HG03159 (cell line): ENCODE results near the gene PIM1.
"Not testable (repeated sequence)": the region's sequence is repeated elsewhere in the genome, so short reads cannot be mapped to it uniquely, and the experiment has no call there.

Experiments used
- ATAC-seq: cut with Tn5 transposase; IDR thresholded peaks from one replicate; pipeline ENCODE4 v1.9.1; 2021; ENCODE audit warnings: mild to moderate bottlenecking, moderate library complexity; ENCODE audit not compliant: unreplicated experiment

PIM1 gene

DNA sequence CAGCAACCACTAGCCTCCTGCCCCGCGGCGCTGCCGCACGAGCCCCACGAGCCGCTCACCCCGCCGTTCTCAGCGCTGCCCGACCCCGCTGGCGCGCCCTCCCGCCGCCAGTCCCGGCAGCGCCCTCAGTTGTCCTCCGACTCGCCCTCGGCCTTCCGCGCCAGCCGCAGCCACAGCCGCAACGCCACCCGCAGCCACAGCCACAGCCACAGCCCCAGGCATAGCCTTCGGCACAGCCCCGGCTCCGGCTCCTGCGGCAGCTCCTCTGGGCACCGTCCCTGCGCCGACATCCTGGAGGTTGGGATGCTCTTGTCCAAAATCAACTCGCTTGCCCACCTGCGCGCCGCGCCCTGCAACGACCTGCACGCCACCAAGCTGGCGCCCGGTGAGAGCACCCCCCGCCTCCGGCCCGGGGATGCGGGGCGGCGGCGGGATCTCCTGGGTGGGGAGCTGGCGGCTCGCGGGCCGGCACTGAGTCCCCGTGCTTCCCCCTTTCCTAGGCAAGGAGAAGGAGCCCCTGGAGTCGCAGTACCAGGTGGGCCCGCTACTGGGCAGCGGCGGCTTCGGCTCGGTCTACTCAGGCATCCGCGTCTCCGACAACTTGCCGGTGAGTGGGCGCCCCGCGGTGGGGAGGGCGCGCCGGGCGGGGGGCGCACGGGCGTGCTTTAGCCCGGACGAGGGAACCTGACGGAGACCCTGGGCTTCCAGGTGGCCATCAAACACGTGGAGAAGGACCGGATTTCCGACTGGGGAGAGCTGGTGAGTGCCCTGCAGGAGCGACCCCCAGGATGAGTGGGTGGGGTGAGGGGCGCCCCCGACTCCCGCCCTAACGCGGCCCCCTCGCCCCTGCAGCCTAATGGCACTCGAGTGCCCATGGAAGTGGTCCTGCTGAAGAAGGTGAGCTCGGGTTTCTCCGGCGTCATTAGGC lies 585 bp downstream of the PIM1 start:
- ATAC-seq, result peak; percentile 33

DNA sequence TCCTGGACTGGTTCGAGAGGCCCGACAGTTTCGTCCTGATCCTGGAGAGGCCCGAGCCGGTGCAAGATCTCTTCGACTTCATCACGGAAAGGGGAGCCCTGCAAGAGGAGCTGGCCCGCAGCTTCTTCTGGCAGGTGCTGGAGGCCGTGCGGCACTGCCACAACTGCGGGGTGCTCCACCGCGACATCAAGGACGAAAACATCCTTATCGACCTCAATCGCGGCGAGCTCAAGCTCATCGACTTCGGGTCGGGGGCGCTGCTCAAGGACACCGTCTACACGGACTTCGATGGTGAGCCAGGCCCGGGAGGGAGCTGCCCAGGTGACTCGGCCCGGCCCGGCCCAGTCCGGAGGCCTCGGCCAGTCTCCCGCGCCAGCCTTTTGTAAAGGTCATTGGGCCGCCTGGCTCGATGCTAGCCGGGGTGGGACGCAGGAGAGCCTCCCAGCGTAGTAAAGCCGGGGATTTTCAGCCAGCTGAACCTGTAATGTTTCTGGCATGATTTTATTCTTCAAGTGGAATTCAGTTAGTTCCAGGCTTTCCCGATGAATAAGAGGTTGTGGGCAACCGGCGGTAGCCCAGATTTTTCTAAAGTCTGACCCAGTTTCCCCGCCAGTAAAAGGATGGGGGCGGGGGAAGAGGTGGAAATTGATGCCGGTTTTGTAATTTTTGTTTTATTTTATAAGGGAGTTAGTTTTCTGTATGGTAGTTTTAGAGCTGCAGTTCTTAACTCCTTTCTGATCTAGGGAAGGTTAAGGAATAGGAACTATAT lies 1.4 kb downstream of the PIM1 start:
- ATAC-seq, result no peak

DNA sequence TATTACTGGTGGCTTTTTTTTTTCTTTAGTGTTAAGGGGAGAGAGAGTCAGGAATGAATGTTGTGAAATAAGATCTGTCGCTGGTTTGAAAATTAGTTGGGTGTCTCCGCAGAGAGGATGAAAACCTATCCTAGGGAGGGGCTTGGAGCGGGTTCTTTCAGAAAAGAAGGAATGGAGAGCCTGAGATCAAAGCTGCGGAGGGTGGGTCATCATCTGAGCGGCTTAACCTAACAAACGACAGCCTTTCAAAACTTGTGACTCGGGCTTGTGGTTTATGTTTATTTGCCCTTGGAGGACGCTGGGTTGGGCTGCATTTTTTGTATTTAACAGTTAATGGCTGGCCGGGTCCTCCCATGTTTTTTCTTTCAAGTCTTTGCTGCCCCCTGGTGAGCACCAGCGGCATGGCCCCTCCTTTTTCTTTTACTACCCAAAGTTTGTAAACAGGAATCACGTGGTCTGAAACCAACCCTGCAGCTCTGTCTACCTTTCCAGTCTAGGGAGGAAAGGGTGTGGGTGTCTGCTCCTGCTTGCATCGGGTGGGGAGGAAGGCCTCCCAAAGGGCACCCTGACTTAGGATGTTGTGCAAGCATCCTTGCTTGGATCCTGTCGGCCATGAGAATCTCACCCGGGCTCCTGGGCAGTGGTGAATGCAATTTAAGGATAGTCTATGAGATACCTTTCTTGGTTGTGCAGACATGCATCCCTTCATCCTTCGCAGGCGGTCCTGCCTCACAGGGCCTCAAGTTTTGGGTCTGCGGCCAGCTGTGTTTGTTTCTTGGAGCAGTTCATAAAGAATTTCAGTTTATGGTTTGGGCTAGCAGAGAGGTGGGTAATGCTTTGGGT lies 2.2 kb downstream of the PIM1 start:
- ATAC-seq, result no peak

DNA sequence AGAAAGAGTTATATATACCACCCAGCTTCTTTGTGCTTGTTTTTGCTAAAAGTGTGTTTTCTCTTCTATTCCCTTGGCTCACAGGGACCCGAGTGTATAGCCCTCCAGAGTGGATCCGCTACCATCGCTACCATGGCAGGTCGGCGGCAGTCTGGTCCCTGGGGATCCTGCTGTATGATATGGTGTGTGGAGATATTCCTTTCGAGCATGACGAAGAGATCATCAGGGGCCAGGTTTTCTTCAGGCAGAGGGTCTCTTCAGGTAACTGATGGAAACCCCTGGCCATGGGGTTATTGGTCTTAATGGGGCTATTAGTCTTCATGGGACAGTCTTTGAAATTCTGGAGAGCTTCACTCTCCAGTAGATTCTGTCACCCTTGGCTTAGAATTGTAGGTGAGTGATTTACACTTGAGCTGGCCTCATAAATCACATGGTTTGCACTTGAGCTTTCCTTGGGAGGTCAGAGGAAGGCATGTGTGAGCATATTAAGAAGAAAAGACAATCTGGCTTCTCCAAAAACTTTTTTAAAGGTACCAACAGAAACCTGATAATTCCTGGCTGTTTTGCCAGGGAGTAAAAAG lies 3.0 kb downstream of the PIM1 start:
- no peak for ATAC-seq

DNA sequence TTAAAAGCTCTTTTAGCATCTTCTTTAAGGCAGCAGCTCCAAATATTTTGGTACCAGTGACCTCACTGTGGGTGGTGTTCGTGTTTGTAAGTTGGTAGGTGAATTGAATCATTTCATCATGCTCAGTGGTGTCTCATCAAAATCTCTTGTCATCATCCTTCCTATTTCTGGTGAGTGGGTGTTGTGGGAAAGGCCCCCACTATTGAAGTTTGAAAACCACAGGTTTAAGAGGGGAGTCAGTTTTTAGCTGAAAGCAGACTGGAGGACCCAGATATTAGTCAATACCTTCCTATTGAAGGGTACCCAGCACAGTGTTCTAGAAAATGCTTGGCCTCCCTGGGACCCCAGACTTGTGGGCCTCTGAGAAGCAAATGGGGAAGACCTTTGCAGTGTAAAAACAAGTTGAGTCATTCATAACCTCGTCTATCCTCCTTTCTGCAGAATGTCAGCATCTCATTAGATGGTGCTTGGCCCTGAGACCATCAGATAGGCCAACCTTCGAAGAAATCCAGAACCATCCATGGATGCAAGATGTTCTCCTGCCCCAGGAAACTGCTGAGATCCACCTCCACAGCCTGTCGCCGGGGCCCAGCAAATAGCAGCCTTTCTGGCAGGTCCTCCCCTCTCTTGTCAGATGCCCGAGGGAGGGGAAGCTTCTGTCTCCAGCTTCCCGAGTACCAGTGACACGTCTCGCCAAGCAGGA lies 3.7 kb downstream of the PIM1 start:
- ATAC-seq, result no peak

DNA sequence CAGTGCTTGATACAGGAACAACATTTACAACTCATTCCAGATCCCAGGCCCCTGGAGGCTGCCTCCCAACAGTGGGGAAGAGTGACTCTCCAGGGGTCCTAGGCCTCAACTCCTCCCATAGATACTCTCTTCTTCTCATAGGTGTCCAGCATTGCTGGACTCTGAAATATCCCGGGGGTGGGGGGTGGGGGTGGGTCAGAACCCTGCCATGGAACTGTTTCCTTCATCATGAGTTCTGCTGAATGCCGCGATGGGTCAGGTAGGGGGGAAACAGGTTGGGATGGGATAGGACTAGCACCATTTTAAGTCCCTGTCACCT lies 4.2 kb downstream of the PIM1 start:
- no peak for ATAC-seq

DNA sequence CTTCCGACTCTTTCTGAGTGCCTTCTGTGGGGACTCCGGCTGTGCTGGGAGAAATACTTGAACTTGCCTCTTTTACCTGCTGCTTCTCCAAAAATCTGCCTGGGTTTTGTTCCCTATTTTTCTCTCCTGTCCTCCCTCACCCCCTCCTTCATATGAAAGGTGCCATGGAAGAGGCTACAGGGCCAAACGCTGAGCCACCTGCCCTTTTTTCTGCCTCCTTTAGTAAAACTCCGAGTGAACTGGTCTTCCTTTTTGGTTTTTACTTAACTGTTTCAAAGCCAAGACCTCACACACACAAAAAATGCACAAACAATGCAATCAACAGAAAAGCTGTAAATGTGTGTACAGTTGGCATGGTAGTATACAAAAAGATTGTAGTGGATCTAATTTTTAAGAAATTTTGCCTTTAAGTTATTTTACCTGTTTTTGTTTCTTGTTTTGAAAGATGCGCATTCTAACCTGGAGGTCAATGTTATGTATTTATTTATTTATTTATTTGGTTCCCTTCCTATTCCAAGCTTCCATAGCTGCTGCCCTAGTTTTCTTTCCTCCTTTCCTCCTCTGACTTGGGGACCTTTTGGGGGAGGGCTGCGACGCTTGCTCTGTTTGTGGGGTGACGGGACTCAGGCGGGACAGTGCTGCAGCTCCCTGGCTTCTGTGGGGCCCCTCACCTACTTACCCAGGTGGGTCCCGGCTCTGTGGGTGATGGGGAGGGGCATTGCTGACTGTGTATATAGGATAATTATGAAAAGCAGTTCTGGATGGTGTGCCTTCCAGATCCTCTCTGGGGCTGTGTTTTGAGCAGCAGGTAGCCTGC lies 4.8 kb downstream of the PIM1 start:
- no peak for ATAC-seq

DNA sequence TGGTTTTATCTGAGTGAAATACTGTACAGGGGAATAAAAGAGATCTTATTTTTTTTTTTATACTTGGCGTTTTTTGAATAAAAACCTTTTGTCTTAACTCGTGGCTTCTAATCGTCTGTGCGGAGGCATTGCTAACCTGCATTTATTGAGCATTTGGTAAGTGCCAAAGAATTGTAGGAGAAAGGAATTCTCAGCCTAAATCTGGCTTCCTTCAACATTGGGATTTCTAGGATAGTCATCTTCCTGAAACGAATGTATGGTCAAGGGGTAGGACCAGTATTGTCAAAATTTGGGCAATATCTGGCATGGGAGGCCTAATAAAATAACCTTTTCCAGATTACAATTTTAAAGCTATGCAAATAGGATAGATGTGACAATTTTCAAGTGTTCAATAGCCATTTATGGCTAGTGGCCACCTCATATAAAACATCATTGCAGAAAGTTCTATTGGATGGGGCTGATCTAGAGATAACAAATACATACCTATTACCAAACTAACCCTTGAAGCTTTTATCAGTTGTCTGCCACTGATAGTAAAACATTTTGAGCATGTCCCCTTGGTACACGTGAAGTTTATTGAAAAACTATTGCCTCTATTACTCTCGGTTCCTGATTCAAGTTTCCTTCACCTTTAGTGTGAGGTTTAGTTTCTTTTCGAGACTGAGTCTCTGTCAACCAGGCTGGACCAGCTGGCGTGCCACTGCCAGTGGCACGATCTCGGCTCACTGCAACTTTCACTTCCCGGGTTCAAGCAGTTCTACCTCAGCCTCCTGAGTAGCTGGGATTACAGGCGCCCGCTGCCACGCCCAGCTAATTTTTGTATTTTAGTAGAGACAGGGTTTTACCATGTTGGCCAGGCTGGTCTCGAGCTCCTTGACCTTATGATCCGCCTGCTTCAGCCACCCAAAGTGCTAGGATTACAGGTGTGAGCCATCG lies 5.6 kb downstream of the PIM1 start:
- ATAC-seq, result no peak

DNA sequence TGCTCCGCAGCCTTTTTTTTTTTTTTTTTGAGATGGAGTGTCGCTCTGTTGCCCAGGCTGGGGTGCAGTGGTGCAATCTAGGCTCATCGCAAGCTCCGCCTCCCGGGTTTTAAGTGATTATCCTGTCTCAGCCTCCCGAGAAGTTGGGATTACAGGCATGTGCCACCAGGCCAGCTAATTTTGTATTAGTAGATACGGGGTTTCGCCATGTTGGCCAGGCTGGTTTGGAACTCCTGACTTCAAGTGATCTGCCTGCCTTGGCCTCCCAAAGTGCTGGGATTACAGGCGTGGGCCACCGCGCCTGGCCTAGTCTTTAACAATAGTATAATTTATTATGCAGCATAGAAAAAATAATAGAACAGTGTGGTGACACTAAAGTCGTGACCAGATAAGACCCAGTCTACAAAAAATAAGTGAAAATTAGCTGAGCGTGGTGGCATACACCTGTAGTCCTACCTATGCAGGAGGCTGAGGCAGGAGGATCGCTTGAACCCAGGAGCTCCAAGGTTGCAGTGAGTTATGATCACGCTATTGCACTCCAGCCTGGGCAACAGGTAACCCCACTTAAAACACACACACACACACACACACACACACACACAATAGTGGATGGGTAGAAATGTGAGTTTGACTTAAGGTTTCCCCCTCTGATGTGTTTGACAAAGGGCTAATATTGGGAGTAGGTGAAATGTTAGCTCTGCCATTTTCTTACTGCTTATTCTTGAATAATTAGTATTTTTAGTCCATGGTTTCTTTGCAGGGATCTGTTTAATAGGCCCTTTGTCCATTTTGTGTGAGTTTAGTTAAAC lies 6.5 kb downstream of the PIM1 start:
- ATAC-seq, result no peak

DNA sequence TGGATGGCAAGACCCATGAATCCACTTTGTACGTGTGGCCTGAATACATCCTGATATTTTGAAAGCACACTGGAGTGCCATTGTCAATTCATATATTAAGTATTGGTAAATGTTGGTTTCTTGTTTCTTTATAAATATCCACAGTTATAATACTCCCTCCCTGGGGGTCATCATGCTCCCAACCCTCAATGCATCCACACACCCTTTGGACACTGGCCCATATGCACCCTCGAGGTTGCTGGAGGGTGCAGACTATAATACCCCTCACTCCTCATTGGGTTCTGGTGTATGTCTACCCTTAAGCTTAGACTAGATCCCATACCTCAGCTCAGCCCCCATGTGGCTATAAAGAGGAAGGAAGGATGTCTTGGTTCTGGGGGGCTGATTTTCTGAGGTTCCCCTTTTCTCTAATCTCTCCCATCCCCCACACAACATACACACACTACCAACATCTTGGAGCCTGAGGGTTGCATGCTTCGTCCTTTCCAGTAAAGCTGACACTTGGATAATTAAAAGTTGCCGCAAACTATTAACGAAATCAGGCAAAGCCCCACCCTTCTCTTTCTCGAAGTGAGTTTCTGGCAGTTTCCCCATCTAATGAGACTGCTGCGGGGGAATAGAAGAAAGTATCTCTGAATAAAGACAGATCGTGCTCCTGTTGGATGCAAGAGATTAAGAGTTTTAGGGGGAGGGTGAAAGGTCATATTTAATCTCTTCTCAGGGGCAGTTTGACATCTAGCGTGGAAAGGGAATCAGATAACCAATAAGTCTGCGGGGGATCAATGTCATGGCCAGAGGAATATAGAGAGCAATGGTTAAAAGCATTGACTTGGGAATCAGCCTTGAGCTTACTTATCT lies 7.4 kb downstream of the PIM1 start:
- no peak for ATAC-seq

DNA sequence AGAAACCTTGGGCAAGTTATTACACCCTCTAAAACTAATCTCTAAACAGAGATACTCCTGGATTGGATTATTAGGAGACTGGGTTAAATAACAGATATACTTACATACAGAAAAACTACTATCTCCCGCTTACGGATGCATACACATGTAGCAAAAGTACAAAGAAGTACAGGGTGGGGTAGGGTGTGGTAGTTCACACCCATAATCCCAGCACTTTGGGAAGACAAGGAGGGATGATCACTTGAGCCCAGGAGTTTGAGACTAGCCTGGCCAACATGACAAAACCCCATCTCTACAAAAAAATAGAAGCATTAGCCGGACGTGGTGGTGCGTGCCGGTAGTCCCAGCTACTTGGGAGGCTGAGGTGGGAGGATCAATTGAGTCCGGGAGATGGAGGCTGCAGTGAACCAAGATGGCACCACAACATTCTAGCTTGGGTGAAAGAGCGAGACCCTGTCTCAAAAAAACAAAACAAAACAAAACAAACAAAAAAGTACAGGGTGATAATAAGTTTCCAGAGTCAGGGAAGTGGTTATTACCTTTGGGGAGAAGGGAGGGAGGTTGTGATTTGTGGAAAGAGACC lies 8.1 kb downstream of the PIM1 start:
- no peak for ATAC-seq

DNA sequence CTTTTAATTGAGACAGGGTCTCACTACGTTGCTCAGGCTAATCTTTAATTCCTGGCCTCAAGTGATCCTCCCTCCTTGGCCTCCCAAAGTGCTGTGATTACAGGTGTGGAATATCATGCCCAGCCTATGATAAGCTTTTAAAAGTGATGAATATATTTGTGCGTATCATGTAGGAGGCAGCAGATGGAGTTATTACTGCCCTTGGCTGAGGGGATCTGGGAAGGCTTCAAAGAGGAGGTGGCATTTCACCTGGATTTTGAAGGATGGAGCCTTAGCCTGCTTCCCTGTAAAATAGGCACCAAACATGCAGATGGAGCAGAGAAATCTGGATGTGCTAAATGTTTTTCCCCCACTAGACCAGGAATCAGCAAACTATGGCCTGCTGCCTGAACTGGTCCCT lies 10.1 kb downstream of the PIM1 start:
- no peak for ATAC-seq

DNA sequence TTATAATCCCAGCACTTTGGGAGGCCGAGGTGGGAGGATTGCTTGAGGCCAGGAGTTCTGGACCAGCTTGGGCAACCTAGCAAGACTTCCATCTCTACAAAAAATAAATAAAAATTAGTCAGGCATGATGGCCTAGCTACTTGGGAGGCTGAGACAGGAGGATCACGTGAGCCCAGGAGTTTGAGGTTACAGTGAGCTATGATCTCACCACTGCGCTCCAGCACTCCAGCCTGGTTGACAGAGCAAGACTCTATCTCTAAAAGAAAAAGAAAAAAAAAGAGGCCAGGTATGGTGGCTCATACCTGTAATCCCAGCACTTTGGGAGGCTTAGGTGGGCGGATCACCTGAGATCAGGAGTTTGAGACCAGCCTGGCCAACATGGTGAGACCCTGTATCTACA lies 10.7 kb downstream of the PIM1 start:
- not testable (repeated sequence) for ATAC-seq

DNA sequence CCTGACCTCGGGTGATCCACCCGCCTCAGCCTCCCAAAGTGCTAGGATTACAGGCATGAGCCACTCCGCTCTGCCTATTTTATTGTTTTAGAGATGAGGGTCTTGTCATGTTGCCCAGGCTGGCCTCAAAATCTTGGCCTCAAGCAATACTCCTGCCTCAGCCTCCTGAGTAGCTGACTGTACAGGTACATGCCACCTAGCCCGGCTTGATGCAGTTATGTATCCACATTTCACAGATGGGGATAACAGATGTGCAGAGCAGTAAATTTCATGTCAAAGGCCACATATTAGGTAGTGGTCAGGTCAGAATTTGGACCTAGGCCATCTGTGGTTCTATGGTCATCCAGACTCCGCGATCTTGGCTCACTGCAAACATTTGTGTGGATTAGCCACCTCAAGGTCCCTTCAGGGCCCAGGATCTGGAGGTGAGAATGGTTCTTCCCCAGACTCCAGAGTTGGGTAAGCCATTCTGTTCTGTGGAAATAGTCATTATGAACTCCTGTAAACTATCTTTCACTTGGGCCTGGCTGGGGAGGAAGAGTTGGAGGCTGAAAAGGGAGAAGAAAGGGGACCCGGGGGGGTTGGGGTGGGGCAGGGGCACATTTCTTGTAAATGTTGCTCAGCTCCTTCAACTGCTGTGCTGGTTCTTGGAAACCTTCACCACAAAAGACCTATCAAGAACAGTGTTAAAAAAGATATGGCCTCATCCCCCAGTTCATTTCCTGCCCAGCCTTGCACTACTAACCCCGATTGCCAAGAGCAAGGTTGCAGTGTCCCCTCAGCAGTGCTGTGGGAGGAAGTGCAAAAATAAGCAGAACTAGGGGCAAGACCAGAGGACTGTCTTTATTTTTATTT lies 13.0 kb downstream of the PIM1 start:
- no peak for ATAC-seq

DNA sequence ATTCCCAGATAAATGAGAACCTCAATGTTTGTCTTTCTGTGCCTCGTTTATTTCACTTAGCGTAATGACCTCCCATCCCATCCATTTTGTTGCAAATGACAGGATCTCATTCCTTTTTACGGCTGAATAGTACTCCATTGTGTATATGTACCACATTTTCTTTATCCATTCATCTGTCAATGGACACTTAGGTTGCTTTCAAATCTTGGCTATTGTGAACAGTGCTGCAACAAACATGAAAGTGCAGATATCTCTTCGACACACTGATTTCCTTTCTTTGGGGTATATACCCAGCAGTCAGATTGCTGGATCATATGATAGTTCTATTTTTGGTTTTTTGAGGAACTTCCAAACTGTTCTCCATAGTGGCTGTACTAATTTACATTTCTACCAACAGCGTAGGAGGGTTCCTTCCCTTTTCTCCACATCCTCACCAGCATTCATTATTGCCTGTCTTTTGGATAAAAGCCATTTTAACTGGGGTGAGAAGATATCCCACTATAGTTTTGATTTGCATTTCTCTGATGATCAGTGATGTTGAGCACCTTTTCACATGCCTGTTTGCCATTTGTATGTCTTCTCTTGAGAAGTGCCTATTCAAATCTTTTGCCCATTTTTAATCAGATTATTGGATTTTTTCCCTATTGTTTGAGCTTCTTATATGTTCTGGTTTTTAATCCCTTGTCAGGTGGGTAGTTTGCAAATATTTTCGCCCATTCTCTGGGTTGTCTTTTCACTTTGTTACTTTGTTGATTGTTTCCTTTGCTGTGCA lies 16.2 kb downstream of the PIM1 start:
- ATAC-seq, result not testable (repeated sequence)
